Keratinocyte (primary cell): ENCODE measurements around the gene BCAS3. TPM values are rescaled to one million over a fixed set of nuclear protein-coding genes. Genes with fewer than 3 reads are reported as not detected.

Experiments used
- DNase-seq: peaks from one replicate; pipeline ENCODE4 v3.0.0-alpha.2; 2011; ENCODE audit warnings: low read depth, missing footprints, low spot score
- FAIRE-seq: peaks from 2 replicates; lab custom pipeline; 2011; peaks lifted over from hg19 to GRCh38; lab: Jason Lieb, UNC
- H2AFZ ChIP-seq: 2 replicates; pipeline ENCODE4 v1.6.0; 2012; ENCODE audit warnings: low read length, control low read depth, inconsistent platforms; ENCODE audit not compliant: control insufficient read depth
- H3K27ac ChIP-seq: 2 replicates; pipeline ENCODE4 v1.5.1; 2011; ENCODE audit warnings: low read length; ENCODE audit not compliant: control insufficient read depth, insufficient read depth
- H3K27me3 ChIP-seq: 3 replicates; pipeline ENCODE4 v1.6.0; 2011; ENCODE audit warnings: low read length; ENCODE audit not compliant: control insufficient read depth, insufficient read depth; ENCODE audit errors: extremely low read depth
- H3K36me3 ChIP-seq, 2 experiments: 2 replicates in 1 of 2; 3 replicates in 1 of 2; pipeline ENCODE4 v1.5.1; 2011; ENCODE audit warnings: low read length in 2 of 2, mild to moderate bottlenecking in 1 of 2; ENCODE audit not compliant: control insufficient read depth in 2 of 2, insufficient read depth in 2 of 2; ENCODE audit errors: extremely low read depth in 1 of 2
- H3K4me1 ChIP-seq: 3 replicates; pipeline ENCODE4 v1.5.1; 2011; ENCODE audit warnings: low read length; ENCODE audit not compliant: control insufficient read depth, insufficient read depth; ENCODE audit errors: extremely low read depth
- H3K4me2 ChIP-seq: 3 replicates; pipeline ENCODE4 v1.6.0; 2011; ENCODE audit warnings: low read depth, low read length; ENCODE audit not compliant: control insufficient read depth, insufficient read depth; ENCODE audit errors: extremely low read depth
- H3K4me3 ChIP-seq, 3 experiments: fragments of 200-600 bp in 1 of 3; sonication (generic) in 1 of 3; 2 replicates in 2 of 3; 3 replicates in 1 of 3; pipeline ENCODE4 v1.5.1; 2011 to 2016; ENCODE audit warnings: low read length in 3 of 3, mild to moderate bottlenecking in 3 of 3, control low read depth in 2 of 3, inconsistent platforms in 1 of 3, low read depth in 1 of 3, mixed read lengths in 1 of 3, mixed run types in 1 of 3, moderate library complexity in 1 of 3; ENCODE audit not compliant: control insufficient read depth in 2 of 3, insufficient read depth in 2 of 3; ENCODE audit errors: extremely low read depth in 1 of 3
- H3K79me2 ChIP-seq: 2 replicates; pipeline ENCODE4 v1.6.0; 2012; ENCODE audit warnings: low read length; ENCODE audit not compliant: control insufficient read depth, insufficient read depth
- H3K9ac ChIP-seq: 3 replicates; pipeline ENCODE4 v1.6.0; 2011; ENCODE audit warnings: low read length; ENCODE audit not compliant: control insufficient read depth, insufficient read depth; ENCODE audit errors: extremely low read depth
- H3K9me1 ChIP-seq: 3 replicates; pipeline ENCODE4 v1.6.0; 2011; ENCODE audit warnings: low read length; ENCODE audit not compliant: control insufficient read depth, insufficient read depth; ENCODE audit errors: extremely low read depth
- H3K9me3 ChIP-seq: 2 replicates; pipeline ENCODE4 v1.5.1; 2012; ENCODE audit warnings: low read depth, low read length; ENCODE audit not compliant: control insufficient read depth
- H4K20me1 ChIP-seq: 3 replicates; pipeline ENCODE4 v1.6.0; 2011; ENCODE audit warnings: low read length; ENCODE audit not compliant: control insufficient read depth, insufficient read depth; ENCODE audit errors: extremely low read depth
- CTCF ChIP-seq, 3 experiments: IDR thresholded peaks in 1 of 3; conservative IDR thresholded peaks in 1 of 3; optimal IDR thresholded peaks in 1 of 3; 2 replicates in 2 of 3; 3 replicates in 1 of 3; pipeline versions ENCODE3 to v1.5.1; 2011; ENCODE audit warnings: low read length in 3 of 3, mild to moderate bottlenecking in 3 of 3, moderate library complexity in 2 of 3, control low read depth in 1 of 3, inconsistent platforms in 1 of 3; ENCODE audit not compliant: insufficient read depth in 2 of 3; ENCODE audit errors: extremely low read depth in 1 of 3
- EZH2 ChIP-seq: IDR thresholded peaks from one replicate; pipeline ENCODE4 v1.6.1; 2012; ENCODE audit warnings: inconsistent platforms, mild to moderate bottlenecking, low read length, moderate library complexity
- dilution Hi-C: fragments of 300-500 bp; cut with MboI; formaldehyde crosslinking; loops from one replicate; pipeline ENCODE4 v1.7.0; 2020; ENCODE audit warnings: low sequenced_read_pairs; ENCODE audit not compliant: extremely low pct_ligation_motif_present
- polyA plus RNA-seq, 5 experiments: library from polyadenylated mRNA; depleted of rRNA in 3 of 5; stranded (reverse) in 3 of 5; stranded (forward) in 1 of 5; unstranded in 1 of 5; fragments of >200 nt; gene quantifications; 1 replicate in 1 of 5; 2 replicates in 3 of 5; 3 replicates in 1 of 5; pipeline versions ENCODE4 v1.2.1 to v1.2.3, GENCODE V29; 2011 to 2012; ENCODE audit warnings: missing spikeins in 2 of 5, low read depth in 1 of 5, low replicate concordance in 1 of 5

BCAS3 gene
- polyA plus RNA-seq, 1 donor (not counting 4 experiments of a cell fraction or from before 2014, with no cell fraction given), result 11.8 TPM

- dilution Hi-C loops, result no loop called here
Observed at GRCh38 chr17:61379457-61380216, 702.0 kb downstream of the BCAS3 start.

GRCh38 chr17:61380217-61380835 lies 702.7 kb downstream of the BCAS3 start:
- FAIRE-seq (no peak), DNase-seq (no peak)
- peaks cover 2% of the 10 kb centered on the region for H4K20me1 ChIP-seq
- no peaks in the 10 kb centered on the region for H3K9me3 ChIP-seq
- no peaks in the 10 kb centered on the region for H3K27me3 ChIP-seq
- H3K4me2 ChIP-seq, result no peak overlapping the region
- H2AFZ ChIP-seq, result no peak overlapping the region
- H3K79me2 ChIP-seq, result no peaks in the 10 kb centered on the region
- no peaks in the 10 kb centered on the region for H3K4me1 ChIP-seq
- no peak overlapping the region for H3K4me3 ChIP-seq
- H3K36me3 ChIP-seq, result no peaks in the 10 kb centered on the region
- no peak overlapping the region for H3K9ac ChIP-seq
- TF ChIP-seq CTCF (optimal IDR thresholded peaks at IDR 0.05 in 1 of 3, IDR thresholded peaks at IDR 0.05 in 1 of 3, conservative IDR thresholded peaks at IDR 0.05 in 1 of 3; ENCODE audit: extremely low read depth in 1 of 3, insufficient read depth in 2 of 3, low read length in 3 of 3) (no peak), EZH2 (no peak)
- H3K27ac ChIP-seq, result no peak overlapping the region
- dilution Hi-C loops, result no loop called here
- no peaks in the 10 kb centered on the region for H3K9me1 ChIP-seq

More at GRCh38 chr17:61379457-61380216, 702.0 kb downstream of the BCAS3 start:
- Histone ChIP-seq H3K9me3 (no peaks in the 10 kb centered on the region), H3K27me3 (no peaks in the 10 kb centered on the region), H3K79me2 (no peaks in the 10 kb centered on the region), H2AFZ (no peak overlapping the region), H3K4me2 (no peak overlapping the region), H3K4me3 (no peak overlapping the region), H3K27ac (no peak overlapping the region), H3K4me1 (no peaks in the 10 kb centered on the region), H3K9me1 (no peaks in the 10 kb centered on the region), H4K20me1 (peaks cover 2% of the 10 kb centered on the region), H3K36me3 (no peaks in the 10 kb centered on the region), H3K9ac (no peak overlapping the region)
- DNase-seq (no peak), FAIRE-seq (no peak)
- TF ChIP-seq EZH2 (no peak), CTCF (optimal IDR thresholded peaks at IDR 0.05 in 1 of 3, IDR thresholded peaks at IDR 0.05 in 1 of 3, conservative IDR thresholded peaks at IDR 0.05 in 1 of 3; ENCODE audit: extremely low read depth in 1 of 3, insufficient read depth in 2 of 3, low read length in 3 of 3) (no peak)
